Peyer's patch (tissue), 4 donors: ENCODE data around the gene FGF6.

Experiments
- CTCF ChIP-seq, 6 experiments: fragments of 450-650 bp in 4 of 6; fragments of 200-600 bp in 2 of 6; sonication (generic) in 1 of 6; IDR thresholded peaks; one replicate each; pipeline ENCODE4 v1.5.1; 2017 to 2019; ENCODE audit warnings: antibody characterized with exemption in 6 of 6, mild to moderate bottlenecking in 3 of 6, moderate library complexity in 1 of 6
- POLR2A ChIP-seq, 2 donors: fragments of 450-650 bp; IDR thresholded peaks; one replicate each; pipeline ENCODE4 v1.5.1; 2017; ENCODE audit warnings: antibody characterized with exemption in 2 of 2, mild to moderate bottlenecking in 2 of 2, moderate library complexity in 2 of 2

GRCh38 chr12:4471256-4471655 is 25.6 kb upstream of the FGF6 start:
- TF ChIP-seq CTCF (IDR thresholded peaks at IDR 0.05) (no peak), POLR2A (IDR thresholded peaks at IDR 0.05) (no peak)
